Activated gamma-delta T cell treated with anti-CD3 and anti-CD28 coated beads, Interleukin-2, amount 50 U/mL, for 16 hours (primary cell): Measurements from ENCODE around the gene FKBP11.
"Not testable (repeated sequence)": the region's sequence is repeated elsewhere in the genome, so short reads cannot be mapped to it uniquely, and the experiment has no call there.

ENCODE experiments used
- DNase-seq: peaks from one replicate; pipeline ENCODE4 v3.0.0-alpha.2; 2020; ENCODE audit warnings: low read depth

Gene FKBP11

DNA sequence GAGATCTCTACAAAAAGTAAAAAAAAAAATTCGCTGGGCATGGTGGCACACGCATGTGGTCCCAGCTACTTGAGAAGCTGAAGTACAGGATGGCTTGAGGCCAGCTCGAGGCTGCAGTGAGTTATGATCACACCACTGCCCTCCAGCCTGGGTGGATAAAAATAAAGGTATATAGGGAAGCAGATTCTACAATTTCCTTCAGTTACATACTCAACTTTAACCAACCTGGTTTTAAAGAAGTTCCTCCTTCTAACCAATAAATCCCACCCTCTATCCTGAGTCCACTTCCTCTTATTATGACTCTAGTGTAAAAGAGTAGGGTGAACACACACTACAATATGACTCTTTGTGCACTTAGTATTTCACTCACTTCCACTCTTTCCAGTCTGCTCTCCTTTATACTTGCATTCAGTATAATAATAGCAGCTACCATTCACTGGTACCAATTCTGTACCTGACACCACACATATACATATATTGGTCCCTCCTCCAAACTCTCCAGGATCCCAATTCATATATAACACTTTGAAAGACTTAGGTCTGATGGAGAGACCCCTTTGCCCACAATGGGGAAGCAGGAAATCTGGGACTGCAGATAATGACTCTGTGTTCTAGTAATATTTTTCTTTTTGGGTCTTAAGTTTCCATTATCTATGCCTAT, 29.7 kb upstream of the FKBP11 start:
- no peak for DNase-seq

DNA sequence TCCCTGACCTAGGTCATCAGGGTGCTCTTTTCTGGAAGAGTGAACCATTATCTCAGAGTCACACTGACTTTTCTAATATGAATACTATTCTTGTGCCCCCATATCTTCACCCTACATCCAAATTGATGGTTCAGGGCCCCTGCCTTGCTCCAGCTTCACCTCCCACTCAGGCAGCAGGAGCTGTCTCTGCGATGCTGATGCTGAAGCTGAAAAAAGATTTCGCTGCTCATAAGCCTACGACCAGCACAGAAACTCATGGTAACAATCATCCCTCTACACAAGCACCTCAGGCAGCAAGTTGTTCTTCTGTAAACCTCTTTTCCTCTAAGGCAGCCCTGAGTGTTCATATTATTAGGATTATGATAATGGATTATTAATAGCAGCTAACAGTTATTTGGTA, 28.8 kb upstream of the FKBP11 start:
- DNase-seq, result no peak

DNA sequence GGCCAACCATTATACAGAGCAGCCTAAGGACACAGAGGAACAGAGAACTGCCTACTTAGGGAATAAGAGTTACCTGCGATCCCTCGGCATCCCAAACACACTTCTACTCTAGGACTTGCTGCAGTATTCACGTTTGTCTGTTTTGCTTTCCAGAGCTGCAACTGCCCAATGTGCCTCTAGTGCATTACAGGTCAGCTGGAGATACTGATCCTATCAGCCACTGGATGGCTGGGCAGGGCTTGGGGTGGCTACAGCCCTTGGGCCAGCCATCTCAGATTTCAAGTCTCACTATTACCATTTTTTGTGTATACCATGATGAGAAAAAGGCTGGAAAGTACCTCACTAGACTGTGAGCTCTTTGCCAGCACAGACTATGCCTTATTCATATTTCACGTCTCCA, 27.4 kb upstream of the FKBP11 start:
- no peak for DNase-seq

DNA sequence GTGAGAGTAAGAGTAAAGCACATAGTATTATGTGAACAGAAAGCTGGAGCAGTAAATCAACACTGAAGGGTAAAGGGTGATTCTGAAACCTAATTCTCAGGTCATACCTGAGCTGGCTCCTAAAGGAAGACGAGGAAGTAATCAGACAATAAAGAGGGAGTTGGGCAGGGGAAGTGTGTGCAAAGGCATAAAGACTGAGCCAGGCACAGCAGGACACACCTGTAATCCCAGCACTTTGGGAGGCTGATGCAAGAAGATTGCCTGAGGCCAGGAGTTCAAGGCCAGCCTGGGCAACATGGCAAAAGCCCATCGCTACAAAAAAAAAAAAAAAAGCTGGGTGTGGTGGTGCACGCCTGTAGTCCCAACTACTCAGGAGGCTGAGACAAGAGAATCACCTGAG, 22.4 kb upstream of the FKBP11 start:
- DNase-seq, result no peak

DNA sequence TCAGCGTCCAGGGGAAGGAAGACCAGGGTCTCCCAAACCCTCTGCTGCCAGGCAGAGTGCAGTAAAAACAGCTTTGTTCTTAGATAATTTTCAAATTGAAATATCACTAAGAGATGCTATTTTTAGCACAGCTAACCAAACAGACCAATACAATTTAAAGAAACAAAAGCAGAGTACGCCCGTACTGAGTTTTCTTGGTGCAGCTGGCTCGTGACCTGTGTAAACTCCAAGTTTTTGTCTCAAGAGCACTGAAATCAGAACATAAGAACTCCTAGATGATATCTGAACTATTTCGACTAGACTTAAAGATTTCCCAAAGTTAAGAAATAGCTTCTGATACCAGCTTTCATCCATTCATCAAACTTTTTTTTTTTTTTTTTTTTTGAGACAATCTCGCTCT, 21.7 kb upstream of the FKBP11 start:
- no peak for DNase-seq

DNA sequence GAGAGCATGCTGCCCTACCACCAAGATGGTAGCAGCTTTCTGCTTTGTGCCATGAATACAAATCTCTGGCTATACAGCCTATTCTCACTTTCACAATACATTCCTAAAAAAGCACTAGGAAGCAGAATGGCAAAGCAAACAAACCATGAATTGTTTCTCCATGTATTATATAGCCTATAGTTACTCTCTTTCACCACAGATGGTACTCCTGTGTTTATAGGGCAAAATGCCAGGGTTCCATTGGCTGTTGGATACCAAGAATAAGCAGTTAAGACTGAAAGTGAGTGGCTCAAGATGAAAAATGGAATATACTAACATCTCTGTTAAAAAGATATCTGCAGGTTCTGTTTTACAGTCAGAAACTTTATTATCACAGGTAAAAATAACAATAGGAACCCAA, 20.9 kb upstream of the FKBP11 start:
- no peak for DNase-seq

DNA sequence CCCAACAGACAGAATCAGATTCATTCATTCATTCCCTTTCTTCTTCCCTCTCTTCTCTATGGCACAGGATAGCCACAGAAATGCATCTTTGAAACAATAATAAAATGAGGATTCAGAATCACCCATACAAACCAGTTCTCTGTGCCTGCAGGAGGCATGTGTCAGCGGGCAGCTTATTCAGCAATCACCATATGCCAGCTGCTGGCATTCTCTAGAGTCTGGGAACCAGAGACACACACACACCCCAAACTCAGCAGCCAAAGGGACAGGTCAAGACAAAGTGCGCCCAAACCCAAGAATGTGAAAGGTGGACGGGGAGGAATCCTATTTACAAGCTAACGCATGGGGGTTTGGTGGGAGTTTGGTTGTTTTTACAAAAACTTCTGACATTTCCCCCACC, 17.9 kb upstream of the FKBP11 start:
- DNase-seq, result no peak

DNA sequence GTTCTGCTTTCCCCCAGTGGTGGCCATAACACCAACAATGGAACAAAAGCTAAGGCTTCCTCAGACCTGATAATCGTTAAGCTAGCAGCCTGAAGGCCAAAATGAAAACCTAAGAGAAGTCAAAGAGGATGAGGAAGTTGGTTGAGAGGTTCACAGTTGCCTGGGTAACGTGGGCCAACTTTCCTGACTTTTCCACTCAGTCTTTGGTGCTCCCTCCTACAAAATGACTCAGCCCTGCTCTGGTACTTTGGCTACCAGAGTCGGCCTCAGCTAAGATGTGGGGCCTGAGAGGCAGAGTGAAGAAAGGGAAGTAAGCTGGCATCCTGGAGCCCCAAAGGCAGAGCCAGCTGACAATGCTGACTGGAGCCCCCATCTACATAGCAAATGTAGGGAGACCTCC, 14.9 kb upstream of the FKBP11 start:
- no peak for DNase-seq

DNA sequence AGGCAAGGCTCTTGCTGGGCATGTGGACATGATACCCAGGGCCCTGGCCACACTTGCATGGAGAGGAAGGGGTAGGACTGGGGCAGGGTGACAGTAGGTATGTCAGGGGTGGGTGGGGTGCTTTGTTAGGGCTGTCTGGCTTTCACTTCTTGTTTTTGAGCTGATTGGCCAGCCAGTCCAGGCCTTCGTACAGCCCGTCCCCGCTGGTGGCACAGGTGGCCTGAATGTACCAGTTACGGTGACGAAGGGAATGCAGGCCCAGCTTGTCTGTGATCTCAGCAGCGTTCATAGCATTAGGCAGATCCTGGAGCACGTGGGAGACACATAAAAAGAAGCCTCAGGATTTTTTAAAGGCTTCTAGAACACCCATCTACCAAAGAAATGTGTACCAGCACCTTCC, 13.5 kb upstream of the FKBP11 start:
- DNase-seq, result no peak

DNA sequence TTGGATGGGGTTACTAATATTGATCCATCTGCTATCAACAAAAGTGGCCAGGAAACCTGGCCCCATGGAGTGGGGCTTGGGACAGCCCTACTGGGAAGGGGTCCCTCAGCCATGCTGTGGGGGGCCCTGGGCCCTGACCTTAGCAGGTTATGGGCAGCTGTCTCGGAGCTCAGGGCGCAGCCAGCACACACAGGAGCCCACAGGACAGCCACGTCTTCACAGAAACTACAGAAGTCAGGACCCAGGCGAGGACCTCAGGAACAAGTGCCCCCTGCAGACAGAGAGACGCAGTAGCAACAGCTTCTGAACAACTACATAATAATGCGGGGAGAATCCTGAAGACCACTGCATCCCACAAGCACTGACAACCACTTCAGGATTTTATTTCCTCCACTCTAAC, 11.9 kb upstream of the FKBP11 start:
- no peak for DNase-seq

DNA sequence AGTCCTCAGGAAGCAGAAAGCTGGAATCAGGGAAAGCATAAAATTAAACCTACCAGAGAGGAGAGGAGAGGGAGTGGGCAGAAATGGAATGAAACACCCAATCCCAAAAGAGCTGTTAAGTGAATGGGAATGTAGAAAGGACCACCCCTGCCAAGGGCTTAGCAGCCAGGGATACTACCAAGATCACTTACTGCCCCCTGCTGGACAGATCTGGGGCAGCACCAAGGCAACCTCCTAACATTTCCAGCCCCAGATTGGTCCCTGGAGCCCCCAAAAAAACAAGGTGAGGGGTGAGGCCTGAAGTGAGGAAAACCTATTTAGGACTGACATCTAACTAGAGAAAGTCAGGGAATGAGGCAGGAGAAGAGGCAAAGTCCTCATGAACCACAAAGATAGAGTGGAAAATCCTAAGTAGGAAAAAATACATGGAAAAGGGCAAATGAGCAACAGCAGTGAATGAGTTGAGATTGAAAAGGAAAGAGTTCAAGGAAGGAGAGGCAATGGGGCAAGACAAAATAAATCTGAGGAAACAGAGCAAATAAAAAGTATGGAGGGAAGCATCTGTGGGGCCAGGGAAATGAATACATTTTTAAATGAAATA, 11.2 kb upstream of the FKBP11 start:
- peak; percentile 85 for DNase-seq

DNA sequence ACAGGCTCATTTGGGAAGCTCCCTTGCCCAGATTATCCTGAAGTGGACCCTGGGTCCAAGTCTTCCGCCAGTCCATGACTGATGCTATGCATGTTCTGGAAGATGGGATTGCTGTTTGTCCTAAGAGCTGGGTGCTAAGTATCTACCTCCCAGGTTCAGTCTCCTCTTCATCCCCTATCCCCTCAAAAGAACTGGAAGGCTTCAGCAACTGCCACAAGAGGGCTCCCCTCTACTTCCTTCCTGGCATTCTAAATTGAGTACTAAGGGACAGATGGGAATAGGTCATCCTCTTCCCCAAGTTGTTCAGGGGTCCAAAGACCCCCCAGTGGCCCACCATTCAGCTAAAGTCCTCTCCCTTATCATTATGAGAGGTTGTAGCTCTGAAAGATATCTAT, 9.0 kb upstream of the FKBP11 start:
- DNase-seq, result no peak

DNA sequence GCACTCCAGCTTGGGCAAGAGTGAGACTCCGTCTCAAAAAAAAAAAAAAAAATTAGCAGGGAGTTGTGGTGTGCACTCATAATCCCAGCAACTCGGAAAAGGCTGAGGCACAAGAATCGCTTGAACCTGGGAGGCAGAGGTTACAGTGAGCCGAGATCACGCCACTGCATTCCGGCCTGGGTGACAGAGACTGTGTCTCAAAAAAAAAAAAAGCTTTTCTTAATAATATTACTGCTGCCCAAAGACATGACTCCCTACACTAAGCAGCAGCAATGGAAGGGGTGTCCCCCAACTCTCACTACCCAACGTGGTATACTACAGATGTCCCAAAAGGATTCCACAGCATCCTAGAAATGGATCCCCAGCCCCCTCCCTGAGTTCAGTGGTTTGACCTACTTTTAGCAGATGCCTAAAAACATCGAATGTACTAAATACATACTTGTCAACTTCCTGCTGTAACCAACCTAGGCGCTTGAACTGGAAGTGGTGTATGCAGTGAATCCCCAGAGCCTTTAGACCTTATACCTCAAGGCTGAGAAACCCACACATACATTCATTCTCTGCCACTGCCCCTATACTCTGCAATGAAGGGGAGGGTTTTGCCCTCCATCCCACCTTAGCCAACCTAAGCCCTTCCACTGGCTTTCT, 8.5 kb upstream of the FKBP11 start:
- no peak for DNase-seq

DNA sequence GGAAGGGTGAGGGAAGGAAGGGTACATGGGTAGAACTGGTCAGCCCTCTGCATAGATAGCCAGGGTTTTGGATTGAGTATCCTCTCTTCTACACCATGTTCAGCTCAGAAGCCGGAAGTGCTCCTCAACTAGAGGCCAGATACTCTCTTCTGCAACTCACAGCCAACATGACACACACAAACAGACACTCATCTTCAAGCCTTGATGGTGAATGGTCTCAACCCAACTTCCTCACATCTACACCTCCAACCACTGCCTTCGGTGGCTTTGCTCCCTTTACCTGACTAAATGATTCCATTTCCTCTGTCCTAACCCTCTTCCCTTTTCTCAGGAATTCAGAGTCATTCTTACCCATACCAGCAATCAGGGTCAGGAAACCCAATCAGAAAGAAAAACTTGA, 7.6 kb upstream of the FKBP11 start:
- DNase-seq, result no peak

DNA sequence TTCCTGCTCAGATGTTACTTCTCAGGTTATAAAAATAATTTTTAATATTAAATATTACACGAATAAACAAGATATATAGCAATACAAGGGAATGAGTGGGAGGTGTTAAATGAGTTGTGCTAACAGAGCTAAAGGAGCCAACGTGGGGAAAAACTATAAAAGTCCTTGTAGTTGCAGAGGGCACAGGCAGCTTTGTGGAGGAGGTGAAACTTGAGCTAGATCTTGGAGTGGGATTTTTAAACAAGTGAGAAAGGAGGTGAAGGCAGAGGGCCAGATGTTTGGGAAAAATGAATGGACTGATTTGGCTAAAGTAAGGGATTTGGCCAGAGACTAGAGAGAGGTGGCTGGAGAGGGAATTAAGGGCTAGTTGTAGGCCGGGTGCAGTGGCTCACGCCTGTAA, 5.2 kb upstream of the FKBP11 start:
- DNase-seq, result no peak

DNA sequence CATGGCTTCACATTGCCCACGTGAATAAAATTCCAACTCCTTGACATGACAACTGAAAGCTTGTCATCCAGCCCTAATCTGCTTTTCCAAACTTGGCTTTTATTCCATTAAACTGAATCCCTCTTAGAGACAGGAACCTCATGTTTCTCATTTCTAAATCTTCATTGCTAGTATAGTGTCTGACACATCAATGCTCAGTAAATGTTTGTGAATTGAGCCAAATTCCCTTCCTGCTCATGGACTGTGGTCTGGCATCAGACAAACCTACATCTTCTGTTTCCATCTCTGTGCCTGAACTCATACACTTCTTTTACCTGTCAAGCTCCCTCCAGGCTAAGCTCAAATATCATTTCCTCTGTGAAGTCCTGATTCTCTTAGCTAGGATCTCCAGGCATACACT, 4.3 kb upstream of the FKBP11 start:
- DNase-seq, result no peak

DNA sequence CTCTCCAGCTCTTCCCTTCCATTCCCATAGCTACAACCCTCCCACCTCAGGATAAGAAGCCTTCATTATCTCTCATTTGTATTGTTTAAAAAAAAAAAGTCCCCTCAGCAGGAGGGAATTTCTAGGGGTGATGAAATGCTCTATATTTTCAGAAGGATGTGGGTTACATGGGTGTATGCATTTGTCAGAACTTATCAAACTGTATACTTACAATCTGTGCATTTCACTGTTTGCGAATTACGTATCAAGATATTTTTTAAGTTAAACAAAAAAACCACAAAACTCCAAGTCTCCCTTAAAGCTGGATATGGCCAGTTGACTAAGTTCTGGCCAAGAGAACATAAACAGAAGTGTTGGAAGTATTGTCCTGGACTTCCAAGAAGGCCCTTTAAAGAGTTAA, 2.0 kb upstream of the FKBP11 start:
- no peak for DNase-seq

DNA sequence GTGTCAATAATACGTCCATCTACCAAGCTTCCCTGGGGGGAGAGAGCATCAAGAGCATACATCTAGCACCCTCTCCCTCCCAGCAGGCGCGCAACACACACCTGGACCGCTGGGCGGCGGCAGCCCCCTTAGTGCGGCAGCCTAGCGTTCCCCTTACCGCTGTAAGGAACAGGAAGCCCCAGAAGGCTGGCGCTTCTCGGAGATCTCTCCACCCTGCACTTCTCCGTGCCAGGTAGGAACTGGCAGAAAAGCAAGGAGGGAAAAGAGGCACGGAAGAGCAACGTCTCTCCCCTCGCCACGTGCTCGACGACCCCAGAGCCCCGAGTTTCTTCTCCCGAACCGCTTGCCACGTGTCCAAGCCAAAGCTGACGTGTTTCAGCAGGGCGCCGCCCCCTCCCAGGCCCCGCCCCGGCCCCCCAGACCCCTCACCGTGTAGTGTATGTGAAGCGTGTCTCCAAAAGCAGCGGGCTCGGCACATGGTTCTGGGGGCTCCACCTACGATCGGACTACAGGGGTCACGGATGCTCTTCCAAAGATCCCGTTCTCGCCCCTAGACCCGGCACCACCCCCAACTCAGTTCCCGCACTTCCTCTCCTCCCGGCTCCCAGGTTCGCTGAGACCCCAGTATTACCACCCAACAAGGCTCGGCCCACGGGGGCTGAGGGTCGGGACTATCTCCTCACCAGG, 532 bp downstream of the FKBP11 start:
- DNase-seq, result peak; percentile 72

DNA sequence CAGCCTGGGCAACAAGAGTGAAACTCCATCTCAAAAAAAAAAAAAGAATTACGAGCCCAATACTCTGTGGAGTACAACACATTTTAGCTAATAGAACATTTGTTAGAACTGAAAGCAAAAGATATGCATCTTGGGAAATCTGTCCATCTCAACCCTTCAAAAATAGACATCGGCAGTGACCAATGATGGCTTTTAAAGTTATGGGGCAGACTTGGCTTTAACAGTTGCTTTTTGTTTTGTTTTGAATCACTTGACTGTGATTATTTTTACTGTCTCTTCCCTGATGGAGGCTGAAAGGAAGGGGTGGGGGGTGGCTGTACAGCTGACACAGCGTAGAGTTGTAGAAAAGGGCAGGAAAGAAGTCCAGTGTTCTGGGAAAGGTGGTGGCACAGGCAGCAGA, 2.2 kb downstream of the FKBP11 start:
- DNase-seq, result no peak

DNA sequence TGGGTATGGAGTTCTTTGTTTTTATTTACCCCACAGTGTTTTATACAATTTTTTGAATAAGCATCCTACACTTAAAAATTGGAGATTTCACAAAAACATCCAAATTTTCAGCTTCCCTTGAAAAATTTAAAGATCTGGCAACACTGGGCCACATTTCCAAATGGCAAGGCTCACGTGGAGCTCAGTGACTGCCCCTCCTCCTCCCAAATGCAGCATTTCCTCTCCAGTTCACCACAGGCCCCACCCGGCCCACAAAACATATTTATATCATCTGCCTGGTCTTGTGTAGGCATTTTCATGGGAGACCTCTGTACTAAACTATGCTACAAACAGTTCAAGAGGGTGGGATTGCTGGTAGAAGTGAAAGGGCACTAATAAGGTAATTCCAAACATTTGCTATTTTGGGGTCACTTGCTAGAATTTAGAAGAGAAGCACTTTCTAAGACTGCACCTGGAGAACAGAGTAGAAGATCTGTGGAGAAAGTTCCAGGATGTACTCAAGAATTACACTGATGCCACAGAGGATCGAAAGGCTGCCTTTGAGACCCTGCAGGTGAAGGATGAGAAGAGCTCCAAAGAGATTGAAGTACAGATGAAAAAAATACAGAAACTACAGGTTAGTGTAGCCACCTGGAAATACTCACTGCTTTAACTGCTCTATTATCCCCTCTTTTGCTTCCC, 7.3 kb downstream of the FKBP11 start:
- DNase-seq, result no peak

DNA sequence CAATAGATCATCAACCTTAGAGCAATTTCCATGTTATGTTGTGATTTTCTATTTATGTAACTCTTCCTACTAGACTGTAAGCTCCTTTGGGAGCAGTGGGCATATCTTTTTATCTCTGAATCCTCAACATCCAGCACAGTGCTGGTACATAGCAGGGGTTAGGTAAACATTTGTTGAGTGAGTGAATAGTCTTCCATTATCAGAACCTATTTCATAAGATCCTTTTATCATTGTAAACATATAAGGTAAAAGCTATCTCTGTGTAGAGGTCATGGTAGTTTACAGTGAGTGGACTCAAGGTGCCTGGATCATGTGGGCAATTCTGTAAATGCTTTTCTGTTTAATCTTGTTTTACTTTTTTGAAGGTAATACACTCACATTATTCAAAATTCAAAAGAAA, 15.1 kb downstream of the FKBP11 start:
- DNase-seq, result no peak

DNA sequence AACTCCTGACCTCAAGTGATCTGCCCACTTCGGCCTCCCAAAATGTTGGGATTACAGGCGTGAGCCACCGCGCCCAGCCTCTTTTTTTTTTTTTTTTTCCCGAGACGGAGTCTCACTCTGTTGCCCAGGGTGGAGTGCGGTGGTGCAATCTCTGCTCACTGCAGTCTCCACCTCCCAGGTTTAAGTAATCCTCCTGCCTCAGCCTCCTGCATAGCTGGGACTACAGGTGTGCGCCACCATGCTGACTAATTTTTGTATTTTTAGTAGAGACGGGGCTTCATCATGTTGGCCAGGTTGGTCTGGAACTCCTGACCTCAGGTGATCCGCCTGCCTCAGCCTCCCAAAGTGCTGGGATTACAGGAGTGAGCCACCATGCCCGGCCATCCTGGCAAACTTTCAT, 15.6 kb downstream of the FKBP11 start:
- DNase-seq, result not testable (repeated sequence)

DNA sequence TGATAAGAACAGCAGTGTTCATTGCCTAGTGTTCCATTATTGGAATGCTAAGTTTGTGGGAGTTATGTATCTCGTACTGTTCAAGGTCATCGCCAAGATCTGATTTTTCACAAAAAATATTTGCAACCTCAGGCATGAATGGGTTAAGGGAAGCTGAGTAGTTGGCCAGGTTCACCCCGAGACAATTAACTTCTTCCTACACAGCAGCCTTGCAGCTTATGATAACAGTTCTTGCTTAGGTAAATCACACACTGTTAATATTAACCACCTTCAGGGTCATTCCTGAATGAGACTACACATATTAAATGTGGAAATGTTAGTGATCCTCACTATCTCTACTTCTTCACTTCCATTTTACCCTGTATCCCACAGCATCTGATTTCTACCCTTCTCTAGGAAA, 18.0 kb downstream of the FKBP11 start:
- DNase-seq, result no peak
